ENCODE results near the gene MIGA2. TPM values are rescaled to one million over a fixed set of nuclear protein-coding genes. Genes with fewer than 3 reads are reported as not detected.

The MIGA2 gene
- total RNA-seq, result 12.1 and 16.8 TPM in 2 replicates

GRCh38 chr9:129036241-129036922, at the start of gene MIGA2:
Gene MIGA2 (plus strand): TSS chr9:129036626. CDS start chr9:129040595, 3,969 bp downstream.

GRCh38 chr9:129028192-129028966, 8.0 kb upstream of the MIGA2 start, which contains the start of gene SH3GLB2:
Gene SH3GLB2 (minus strand): TSS chr9:129028331. CDS start chr9:129028154, 177 bp downstream.

GRCh38 chr9:129080601-129081387, 44.4 kb downstream of the MIGA2 start, which contains the start of gene DOLPP1:
Gene DOLPP1 (plus strand): TSS chr9:129081111. CDS start chr9:129081132, 21 bp downstream.

GRCh38 chr9:129110740-129111527, 74.5 kb downstream of the MIGA2 start, which contains the start of the genes CRAT and PTPA:
Gene CRAT (minus strand): TSS chr9:129110793. CDS start chr9:129110509, 284 bp downstream.
Gene PTPA (plus strand): TSS chr9:129111415. CDS start chr9:129111601, 186 bp downstream.

Other genes with a start within 250 kb of the MIGA2 start
- 11.3 and 12.5 TPM in 2 replicates for gene TBC1D13, start 249.4 kb upstream of the MIGA2 start, total RNA-seq
- gene ENDOG, start 218.1 kb upstream of the MIGA2 start, total RNA-seq, result 18.0 and 18.6 TPM in 2 replicates
- gene SPOUT1, start 206.8 kb upstream of the MIGA2 start, total RNA-seq, result 14.0 and 15.2 TPM in 2 replicates
- gene KYAT1, start 154.7 kb upstream of the MIGA2 start, total RNA-seq, result 4.3 and 4.4 TPM in 2 replicates
- 52.6 and 91.1 TPM in 2 replicates for gene LRRC8A, start 154.5 kb upstream of the MIGA2 start, total RNA-seq
- 0.34 TPM in 1 of 2 replicates, not detected in the other for gene PHYHD1, start 115.6 kb upstream of the MIGA2 start, total RNA-seq
- gene DOLK, start 89.0 kb upstream of the MIGA2 start, total RNA-seq, result 25.5 and 27.3 TPM in 2 replicates
- 36.3 and 43.2 TPM in 2 replicates for gene NUP188, start 88.9 kb upstream of the MIGA2 start, total RNA-seq
- 26.8 and 27.8 TPM in 2 replicates for gene SH3GLB2, start 8.3 kb upstream of the MIGA2 start, total RNA-seq
- gene DOLPP1, start 44.5 kb downstream of the MIGA2 start, total RNA-seq, result 7.7 and 7.9 TPM in 2 replicates
- gene CRAT, start 74.2 kb downstream of the MIGA2 start, total RNA-seq, result 25.4 and 25.8 TPM in 2 replicates
- gene PTPA, start 74.8 kb downstream of the MIGA2 start, total RNA-seq, result 77.2 and 80.0 TPM in 2 replicates
- gene IER5L, start 141.6 kb downstream of the MIGA2 start, total RNA-seq, result 16.4 and 20.4 TPM in 2 replicates

All from dermis lymphatic vessel endothelial cell (primary cell).